HG02759 (cell line): ENCODE data around the gene IPO11.
A peak's percentile ranks its signal among the peaks of the same experiment; 100 is the strongest.
"Not testable (repeated sequence)": the region's sequence is repeated elsewhere in the genome, so short reads cannot be mapped to it uniquely, and the experiment has no call there.

ENCODE experiments used
- ATAC-seq: cut with Tn5 transposase; IDR thresholded peaks from one replicate; pipeline ENCODE4 v1.9.1; 2021; ENCODE audit warnings: mild to moderate bottlenecking, moderate library complexity; ENCODE audit not compliant: unreplicated experiment

IPO11 gene

DNA sequence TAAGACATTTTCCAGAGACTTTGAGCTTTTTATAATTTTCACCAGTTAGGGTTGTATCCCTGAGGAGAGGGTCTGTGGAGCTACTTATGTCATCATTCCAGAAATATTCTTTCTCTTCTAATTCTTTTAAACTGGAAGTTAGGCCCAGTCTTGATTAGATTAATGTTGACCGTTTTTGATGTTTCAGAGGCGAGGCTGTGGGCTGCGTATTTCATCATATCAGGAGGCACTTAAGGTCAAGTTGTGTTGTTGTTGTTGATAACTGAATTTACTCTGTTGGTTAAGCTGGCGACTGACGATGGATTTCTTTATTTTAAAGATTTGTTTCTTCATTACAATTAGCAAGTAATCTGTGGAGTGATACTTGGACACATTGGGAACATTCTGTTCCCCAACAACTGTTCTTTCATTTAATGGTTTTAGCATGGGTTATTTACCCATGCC is 20.1 kb downstream of the IPO11 start:
- no peak for ATAC-seq

DNA sequence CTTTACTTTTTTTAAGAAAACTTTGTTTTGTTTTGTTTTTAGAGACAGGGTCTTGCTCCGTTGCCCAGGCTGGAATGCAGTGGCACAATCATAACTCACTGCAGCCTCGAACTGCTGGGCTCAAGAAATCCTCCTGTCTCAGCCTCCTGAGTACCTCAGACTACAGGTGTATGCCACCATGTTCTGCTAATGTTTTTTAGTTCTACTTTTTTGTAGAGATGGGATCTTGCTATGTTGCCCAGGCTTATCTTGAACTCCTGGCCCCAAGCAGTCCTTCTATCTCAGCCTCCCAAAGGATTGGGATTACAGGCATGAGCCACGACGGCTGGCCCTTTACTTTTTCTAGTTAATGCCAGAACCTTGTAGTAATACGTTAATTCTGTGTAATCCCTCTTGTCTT is 36.0 kb downstream of the IPO11 start:
- ATAC-seq, result no peak

DNA sequence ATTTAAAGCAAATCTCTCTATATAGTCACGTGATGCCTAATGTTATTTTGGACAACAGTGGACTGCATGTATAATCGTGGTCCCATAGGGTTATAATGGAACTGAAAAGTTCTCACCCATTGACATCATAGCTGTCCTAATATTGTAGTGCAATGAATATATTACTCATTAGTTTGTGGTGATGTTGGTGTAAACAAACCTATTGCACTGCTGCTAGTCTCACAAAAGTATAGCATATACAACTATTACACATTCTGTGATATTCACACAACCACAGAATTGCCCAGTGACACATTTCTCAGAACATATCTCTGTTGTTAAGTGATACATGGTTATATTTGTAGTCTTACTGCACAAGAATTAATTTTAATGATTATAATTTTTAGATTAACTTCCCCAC is 37.7 kb downstream of the IPO11 start:
- ATAC-seq, result no peak

DNA sequence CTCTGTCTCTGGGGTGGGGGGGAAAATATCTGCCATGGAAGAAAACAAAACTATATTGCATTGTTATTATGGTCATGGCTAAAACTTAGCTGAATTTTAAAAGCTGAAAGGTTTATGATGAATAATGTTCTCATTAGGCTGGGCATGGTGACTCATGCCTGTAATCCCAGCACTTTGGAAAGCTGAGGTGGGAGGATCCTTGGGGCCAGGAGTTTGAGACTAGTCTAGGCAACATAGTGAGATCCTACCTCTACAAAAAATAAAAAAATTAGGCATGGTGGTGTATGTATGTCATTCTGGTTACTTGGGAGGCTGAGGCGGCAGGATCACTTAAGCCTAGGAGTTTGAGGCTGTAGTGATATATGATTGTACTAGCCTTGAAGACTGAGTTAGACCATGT is 44.5 kb downstream of the IPO11 start:
- ATAC-seq, result no peak

DNA sequence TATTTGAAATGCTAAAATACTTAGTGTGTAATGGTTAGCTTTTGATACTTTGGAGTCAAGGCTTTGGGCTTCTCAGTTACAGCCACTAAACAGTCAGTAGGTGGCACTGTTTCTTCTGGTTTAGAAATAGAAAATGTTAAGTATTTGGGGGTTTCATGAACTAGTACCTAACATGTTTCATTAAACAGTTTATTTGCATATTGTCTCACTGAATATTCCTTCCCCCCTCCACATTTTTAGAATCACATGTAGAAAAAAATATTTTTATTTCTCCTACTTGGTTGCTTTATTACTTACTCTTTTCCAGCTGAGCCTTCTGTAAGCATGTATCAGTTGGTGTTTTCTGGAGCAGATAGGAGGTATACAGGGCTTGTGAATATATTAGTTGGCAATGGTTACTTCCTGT is 48.0 kb downstream of the IPO11 start:
- peak; percentile 83 for ATAC-seq

DNA sequence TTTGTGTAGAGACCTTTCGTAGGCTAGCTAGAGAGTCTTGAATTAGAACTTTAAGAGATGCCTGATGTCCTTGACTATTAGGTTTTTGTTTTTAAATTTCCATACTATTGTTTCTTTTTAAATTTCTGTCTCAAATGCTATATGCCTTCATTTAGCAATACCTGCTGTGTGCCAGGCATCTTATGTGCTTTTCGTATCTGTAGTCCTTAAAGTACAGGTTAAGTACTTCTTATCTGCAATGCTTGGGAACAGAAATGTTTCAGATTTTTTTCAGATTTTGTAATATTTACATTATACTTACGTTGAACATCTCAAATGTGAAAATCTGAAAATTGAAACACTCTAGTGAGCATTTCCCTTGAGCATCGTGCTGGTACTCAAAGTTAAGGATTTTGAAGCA is 49.0 kb downstream of the IPO11 start:
- no peak for ATAC-seq

DNA sequence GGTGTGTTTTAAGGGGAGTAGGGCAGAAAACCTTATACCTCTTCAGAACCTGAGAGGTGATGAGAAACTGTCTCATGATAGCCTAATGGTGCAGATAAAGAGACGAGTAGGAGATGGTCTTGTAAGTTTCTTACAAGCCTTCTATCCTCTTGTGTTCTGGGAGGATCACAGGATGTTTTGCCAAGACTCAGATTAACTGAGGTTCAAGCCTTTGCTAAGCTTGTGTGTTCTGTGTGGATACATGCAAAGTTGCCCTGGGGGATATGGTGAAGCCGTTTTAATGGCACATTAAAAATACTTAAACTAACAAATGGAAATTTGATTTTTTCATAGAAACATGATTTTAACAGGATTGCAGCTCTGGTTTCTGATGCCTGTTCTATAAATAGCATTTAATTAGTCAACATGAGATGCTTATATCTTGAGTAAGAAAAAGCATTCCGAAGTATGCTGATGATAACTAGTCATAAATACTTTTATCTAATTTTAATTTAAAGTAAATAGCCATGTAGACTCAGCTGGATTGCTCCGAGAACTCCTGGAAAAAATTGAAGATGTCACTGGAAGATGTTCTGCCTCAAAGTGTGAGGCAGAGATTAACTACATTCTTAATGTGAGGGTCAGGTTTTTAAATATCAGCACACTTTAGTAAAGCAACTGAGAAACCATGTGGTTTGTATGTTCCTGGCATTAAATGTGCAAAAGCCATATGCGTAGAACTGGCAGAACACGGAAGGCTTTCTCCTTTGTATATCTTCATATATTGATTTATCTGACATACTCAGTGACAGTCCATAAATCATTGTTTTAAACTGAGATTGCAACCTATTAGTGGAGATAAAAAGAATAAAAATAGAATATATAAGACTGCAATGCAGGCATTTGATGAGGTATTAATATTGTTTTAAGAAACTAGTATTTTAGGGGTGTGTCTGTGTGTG is 53.7 kb downstream of the IPO11 start:
- ATAC-seq, result no peak

DNA sequence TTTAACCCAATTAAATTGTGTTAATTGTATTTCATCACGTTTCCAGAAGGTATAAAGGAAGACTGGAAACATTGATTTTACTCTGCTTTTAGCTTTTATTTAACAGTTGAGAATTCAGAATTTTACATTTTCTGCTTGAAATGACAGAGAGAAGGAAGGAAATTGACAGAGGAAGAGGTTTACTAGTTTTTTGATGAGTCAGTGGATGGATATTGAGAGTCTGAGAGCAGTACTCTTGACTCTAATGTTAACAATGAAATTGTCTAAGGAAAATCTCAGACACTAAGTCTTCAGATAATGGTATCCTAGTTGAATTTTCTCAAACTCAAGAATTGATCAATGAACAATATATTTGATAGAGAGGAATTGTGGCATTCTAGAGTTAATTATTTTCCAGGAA is 60.6 kb downstream of the IPO11 start:
- no peak for ATAC-seq

DNA sequence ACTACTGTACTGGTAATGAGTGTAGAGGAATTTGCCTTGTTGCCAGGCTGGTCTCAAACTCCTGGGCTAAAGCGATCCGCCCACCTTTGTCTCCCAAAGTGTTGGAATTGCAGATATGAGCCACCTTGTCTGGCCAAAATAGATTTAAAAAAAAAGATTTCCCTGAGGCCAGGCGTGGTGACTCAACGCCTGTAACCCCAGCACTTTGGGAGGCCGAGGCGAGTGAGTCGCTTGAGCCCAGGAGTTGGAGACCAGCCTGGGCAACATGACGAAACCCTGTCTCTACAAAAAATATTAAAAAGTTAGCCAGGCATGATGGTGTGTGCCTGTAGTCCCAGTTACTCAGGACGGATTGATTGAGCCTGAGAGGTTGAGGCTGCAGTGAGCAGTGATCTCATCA is 62.5 kb downstream of the IPO11 start:
- ATAC-seq, result no peak

DNA sequence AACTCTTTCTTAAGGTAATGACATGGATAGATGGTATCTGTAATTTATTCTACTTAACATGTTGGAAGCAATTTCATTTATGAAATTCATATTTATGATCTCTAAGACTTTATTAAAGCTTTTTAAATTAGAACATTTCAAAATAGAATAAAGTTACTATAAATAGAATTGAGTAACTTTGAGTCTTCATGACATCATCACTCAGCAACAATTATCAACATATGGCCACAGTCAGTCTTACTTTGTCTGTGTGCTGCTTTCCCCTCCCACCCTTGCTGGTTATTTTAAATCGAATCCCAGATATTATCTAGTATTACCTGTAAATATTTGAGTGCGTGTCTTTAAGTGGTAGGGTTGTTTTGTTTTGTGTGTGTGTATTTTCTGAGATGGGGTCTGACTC is 65.2 kb downstream of the IPO11 start:
- no peak for ATAC-seq

DNA sequence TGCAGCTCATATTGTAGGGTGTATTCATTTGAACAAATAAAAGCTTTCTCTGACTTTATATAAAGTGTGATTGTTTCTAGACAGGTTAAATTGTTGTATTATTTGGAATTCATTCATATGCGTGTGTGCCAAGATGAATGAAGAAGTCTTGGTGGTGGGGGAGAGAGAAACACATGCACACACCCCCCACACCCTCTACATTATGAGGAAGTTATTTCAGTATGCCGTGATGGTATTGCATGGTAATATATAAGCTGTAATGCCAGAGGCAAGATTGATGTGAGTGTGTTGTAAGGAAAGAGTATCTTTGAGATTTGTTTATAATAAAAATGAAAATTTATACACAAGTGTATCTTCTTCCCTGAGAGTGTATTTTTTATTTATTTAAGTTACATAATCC is 71.0 kb downstream of the IPO11 start:
- ATAC-seq, result no peak

DNA sequence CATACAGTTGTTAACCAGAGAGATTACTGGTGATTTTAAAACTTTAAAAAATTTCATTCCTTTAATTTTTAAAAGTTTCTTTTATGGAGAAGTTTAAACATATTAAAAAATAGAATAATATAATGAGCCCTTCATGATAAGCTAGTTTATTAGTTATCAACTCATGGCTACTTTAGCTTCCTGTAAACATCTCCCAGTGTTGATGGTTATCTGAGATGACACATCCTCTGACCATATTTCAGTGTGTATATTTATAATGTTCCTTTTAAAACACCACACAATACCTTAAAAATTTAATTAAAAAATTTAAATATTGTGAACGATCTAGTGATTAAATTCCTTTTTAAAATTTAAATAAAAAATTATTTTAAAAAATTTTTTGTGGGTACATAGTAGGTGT is 74.1 kb downstream of the IPO11 start:
- no peak for ATAC-seq

DNA sequence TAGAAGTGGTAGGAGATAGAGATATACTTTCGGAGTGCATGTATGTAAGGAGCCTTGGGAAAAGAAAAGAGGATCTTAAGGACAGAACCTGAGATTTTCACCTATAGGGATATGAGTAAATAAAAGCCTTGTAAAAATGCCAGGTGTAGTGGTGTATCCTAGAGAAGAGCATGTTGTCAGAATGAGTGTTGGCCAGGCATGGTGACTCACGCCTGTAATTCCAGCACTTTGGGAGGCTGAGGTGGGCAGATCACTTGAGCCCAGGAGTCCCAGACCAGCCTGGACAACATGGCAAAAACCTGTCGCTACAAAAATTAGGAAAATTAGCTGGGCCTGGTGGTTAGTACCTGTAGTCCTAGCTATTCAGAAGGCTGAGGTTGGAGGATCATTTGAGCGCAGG is 76.0 kb downstream of the IPO11 start:
- no peak for ATAC-seq

DNA sequence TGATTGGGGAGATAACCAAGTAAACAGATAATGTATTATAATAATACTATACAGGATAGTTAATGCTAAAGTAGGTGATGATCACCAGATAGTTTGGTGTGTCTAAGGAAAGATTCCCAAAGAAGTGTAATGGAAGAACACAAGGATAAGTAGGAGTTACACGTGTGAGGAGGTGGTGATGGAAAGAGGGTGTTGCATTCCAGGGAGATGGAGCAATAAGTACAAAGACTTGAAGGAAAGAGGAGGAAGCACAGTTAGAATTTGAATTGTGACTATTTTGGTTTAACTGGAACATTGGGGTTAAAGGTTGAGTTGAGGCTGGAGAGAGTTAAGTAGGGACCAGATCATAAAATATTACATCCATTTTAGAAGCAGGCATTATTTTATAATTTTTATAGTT is 76.9 kb downstream of the IPO11 start:
- ATAC-seq, result no peak

DNA sequence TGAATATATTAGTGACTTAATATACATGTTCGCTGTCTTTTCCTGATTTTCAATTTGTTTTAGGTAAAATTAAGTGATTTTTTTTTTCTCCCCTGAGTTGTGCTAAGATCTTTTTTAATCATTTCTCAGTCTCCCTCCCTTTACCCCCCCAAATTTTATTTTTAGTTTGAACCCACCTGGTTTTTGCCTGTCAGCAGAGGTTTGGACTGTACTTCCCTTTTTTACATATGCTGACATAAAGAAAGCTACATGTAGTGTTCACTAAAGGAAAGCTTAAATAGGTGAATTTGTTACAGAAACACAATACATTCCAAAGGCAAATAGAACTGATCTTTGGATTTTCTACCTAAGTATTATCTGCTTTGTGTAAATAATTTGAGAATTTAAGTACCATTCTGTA is 82.2 kb downstream of the IPO11 start:
- ATAC-seq, result no peak

DNA sequence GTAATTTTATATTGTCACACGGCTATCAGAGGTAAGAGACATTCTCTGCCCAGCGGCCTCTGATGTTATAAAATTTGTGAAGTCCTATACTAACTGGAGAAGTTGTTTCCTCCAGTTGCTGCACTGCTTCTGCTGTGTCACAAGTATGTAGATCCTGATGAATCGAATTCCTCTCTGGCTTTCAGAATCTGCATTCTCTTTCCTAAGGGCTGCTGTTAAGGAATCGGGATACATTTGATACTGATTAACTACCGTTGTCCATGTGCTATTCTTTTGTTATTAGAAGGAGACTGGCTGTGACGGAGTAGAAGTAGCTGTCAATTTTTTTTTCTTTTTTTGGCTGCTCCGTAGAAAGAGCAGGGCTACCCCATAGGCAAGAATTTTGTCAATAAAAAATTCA is 84.3 kb downstream of the IPO11 start:
- no peak for ATAC-seq

DNA sequence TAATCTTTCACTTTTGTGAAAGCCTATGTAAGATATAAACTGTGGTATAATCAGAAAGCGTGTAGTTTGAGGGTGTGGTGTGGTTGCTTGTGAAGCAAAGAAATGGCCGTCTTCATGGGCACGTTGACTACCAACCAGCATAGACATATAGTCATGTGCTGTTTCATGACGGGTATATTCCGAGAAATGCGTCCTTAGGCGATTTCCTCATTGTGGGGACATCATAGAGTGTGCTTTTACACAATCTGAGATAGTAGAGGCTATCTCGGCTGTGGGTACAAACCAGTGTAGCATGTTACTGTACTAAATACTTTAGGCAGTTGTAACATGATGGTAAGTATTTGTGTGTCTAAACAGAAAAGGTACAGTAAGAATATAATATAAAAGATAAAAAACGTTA is 86.4 kb downstream of the IPO11 start:
- no peak for ATAC-seq

DNA sequence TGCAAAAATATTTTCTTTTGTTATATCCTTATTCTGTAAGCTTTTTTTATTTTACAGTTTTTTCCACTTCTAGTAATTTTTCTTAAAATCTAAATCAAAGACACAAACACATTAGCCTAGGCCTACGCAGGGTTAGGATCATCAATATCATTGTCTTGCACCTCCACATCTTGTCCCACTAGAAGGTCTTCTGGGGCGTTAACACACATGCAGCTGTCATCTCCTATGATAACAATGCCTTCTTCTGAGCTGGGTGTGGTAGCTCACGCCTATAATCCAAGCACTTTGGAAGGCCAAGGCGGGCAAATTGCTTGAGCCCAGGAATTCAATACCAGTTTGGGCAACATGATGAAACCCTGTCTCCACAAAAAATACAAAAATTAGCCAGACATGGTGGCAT is 87.2 kb downstream of the IPO11 start:
- no peak for ATAC-seq

DNA sequence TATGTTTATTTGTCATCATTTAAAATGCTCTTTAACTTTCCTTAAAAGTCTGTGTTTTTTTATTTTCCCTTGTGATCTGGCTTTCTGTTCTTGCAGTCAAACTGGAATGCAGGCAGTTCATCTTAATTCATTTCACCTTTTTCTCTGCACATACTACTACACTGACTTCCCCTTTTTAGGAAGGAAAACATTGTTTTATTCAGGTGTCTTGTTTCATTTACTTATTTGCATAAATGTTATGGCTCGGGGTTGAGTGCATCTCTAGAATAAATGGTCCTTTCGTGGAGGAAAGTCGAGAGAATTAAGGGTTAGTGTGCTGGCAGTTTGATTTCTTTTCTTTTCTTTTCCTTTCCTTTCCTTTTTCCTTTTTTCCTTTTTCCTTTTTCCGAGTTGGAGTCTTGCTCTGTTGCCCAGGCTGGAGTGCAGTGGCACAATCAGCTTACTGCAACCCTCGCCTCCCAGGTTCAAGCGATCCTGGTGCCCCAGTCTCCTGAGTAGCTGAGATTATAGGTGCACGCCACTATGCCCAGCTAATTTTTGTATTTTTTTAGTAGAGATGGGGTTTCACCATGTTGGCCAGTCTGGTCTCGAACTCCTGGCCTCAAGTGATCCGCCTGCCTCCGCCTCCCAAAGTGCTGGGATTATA is 90.0 kb downstream of the IPO11 start:
- ATAC-seq, result no peak

DNA sequence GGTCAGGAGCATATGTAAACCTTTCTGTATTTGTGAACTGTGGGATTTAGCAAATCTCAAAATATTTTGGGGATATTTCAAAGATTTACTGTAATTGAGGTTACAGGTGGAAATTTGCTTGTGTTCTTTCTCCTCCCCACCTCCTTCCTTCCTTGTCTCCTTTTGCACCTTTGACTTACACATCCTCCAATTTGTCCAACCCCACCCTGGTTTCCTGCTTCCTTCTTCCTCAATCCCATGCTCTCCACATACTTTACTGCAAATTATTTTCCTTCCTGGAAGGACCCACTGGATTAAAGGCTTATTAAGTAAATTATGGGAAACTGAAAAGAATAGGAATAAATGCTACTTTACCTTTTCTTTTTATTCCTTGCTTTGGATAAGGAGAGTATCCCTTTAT is 91.6 kb downstream of the IPO11 start:
- ATAC-seq, result no peak

DNA sequence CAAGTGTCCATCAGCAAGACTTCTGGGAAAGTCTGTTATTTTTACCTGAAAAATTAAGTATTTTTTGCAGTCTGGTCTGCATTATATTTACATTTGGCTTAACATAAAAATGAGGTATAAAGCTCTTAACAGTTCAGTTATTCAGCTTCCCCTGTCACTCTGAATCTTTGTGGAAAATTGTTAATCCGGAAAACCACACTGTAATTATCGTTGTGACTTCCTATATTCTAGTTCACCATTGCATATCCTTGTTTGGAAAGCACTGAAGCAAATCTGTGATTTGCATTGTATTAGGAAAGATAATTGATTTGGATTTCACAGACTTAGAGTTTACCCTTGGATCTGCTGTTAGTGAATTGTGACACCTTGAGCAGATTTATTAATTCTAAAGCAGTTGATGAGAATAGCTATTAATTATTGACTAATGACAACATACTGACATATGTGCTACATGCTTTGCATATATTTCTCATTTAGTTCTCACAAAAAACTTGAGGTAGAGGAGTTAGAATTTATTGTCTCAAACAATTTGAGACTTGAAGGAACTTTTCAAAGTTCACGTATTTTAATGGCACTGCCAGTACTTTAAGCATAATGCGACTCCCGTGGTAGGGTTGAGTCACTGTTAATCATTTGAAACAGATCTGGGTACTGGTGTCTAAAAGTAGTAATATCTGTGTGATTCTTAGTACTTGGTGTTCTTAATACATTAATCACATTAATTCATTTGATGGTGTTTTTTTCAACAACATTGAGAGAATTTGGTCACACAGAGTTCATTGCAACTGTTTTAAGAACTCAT is 94.3 kb downstream of the IPO11 start:
- no peak for ATAC-seq

DNA sequence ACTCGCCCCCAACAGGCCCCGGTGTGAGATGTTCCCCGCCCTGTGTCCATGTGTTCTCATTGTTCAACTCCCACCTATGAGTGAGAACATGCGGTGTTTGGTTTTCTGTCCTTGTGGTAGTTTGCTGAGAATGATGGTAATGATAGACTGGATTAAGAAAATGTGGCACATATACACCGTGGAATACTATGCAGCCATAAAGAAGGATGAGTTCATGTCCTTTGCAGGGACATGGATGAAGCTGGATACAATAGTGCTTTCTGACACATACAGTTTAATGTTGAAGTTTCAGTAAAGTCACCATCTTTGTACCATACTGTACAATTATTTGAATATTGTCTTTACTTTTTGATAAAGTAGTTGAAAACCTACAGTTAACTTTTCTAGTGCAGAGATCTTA is 96.2 kb downstream of the IPO11 start:
- not testable (repeated sequence) for ATAC-seq
